Right ventricle myocardium inferior (tissue), 1 donor: ENCODE measurements around the gene RPTOR. TPM values are rescaled to one million over a fixed set of nuclear protein-coding genes. Genes with fewer than 3 reads are reported as not detected.
"Not testable (repeated sequence)": the region's sequence is repeated elsewhere in the genome, so short reads cannot be mapped to it uniquely, and the experiment has no call there.

Experiments used
- ATAC-seq: fragments of 200-7000 bp; cut with Tn5 transposase; one replicate; pipeline ENCODE4 v1.9.1; 2020; ENCODE audit warnings: mild to moderate bottlenecking, moderate library complexity
- DNase-seq: peaks from one replicate; pipeline ENCODE4 v3.0.0; 2021; ENCODE audit errors: missing footprints
- intact Hi-C: fragments of 100-400 bp; cut with DNase I; formaldehyde crosslinking; loops from one replicate; pipeline ENCODE4 v1.11.0; 2022
- total RNA-seq: library from RNA; stranded (reverse); fragmentation: NEBNext Ultra II Directional; extraction: Animal tissue kit (Norgen Biotek cat#: 25700); gene quantifications from one replicate; pipeline ENCODE4 v1.2.1, GENCODE V29; 2021
- donor health status: DM: no; HTN: yes; CAD: no; lungs with severe emphysema.

The RPTOR gene
- total RNA-seq, 1 donor from 2014 or later = 18.8 TPM

DNA sequence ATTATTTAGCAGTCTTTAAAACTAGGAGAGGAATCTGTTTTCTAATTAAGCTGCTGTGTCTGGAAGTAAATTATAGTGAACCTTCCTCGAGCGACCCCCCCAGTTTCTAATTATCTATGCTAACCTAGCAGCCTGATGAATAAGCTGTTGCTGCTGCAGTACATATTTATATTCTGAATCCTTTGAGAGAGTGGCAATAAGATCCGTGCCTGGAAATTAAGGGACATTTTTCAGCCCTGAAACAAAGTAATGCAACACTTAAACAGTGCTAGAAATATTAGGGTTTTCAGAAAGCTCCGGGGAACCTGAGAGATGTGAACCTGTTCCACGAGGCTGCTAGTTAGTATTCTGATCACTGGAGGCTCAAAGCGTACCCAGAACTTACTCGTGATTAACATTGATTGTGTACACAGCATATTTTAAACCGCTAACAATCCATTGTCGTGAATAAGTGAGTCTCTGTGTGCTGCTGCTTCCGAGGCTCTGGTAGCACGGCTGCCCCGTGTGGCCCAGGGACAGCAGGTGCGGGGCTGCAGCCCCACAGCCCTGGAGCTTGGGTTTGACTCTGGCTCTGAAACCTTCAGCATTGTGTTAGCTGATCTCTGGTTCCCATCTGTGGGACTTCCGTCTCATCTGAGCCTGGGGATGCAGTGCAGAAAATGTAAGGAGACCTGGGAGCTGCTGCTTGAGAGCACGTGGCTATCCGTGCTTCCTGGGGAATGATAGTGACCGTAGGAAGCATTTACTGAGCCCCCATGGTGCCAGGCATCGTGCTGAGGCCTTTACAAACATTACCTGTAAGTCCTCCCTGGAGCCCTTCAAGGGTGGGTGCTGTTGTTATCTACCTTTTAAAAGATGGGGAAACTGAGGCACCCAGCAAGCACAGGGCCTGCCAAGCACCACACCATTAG lies 256.1 kb downstream of the RPTOR start:
- intact Hi-C loops = no loop called here
- no peak for DNase-seq

DNA sequence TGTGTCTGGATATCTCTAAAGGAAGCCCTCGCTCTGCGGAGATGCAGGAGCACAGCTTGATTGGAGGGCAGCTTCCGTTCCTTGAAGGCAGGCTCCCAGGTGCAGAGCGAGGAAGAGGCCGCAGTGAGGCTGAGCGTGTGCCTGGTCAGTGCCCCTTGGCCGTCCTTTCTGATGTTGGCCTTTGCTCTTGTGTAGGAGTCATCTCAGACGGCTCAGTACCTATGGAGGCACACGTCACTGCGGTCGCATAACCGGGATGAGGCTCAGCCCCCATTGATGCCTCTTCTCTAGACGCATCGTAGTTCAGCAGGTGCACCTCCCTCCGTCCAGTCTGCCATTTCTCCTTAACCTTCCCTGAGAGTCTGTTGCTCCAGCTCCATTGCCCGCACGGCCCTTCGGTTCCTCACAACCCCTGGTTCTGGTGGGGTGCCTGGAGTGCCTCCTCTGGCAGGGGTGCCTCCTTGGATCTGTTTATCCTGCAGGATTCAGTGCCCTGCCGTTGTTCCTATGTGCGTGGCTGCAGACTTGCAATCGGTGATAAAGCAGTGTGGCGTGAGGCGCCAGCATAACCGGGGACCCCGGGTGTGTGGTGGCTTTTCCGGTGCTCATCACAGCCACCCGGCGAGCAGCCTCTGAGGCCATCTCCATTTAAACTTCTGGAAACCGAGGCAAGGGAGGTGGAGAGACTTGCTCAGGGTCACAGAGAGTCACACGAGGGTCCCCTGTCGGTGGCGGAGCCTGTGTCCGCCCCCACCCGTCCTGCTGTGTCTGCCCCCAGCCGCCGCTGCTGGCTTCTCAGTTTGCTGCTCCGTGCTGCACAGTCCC lies 258.2 kb downstream of the RPTOR start:
- DNase-seq (no peak), ATAC-seq (no peak)
- intact Hi-C loops = no loop called here

More for the DNA sequence above, 256.1 kb downstream of the RPTOR start:
- ATAC-seq = no peak

- ATAC-seq (no peak), DNase-seq (no peak)
- intact Hi-C loops = no loop called here
Measured at GRCh38 chr17:80803451-80804428, 259.1 kb downstream of the RPTOR start.

- no peak for ATAC-seq
- DNase-seq = no peak
- intact Hi-C loops = no loop called here
Measured at GRCh38 chr17:80804466-80804865, 259.8 kb downstream of the RPTOR start.

DNA sequence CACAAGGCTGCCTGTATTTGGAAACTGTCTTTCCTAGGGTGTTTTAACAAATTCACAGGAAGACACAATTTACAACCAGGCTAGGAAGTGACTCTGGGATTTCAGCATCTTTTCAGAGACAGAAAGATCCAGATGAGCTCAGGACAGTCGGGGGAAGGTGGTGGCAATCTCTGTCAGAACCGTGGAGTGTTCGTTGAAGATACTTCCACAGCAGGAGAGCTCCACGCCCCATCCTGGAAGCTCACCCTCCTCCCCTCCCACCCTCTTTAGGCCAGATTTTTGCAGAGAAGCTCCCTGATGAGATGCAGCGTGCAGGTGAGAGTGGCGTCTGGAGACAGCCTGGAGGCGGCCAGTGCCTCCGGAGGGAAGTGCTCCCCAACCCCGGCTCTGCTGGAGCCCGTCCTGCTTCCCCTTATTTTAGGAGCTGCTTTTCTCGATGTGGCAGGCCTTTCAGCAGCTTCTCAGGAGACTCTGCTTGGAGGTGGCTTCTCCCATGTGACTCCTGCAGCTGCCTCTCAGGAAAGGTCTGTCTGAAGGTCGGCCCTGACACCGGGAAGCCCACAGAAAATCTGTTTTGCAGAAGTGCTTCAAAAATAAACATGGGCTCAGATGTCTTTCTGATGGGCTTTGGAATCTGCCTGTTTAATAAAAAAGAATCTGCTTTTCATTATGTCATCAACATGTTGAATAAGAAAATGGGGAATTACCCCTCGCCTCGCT lies 260.6 kb downstream of the RPTOR start:
- intact Hi-C loops = no loop called here
- DNase-seq (no peak), ATAC-seq (no peak)

GRCh38 chr17:80807014-80807413 lies 262.4 kb downstream of the RPTOR start:
- intact Hi-C loops = no loop called here
- ATAC-seq (no peak), DNase-seq (no peak)

DNA sequence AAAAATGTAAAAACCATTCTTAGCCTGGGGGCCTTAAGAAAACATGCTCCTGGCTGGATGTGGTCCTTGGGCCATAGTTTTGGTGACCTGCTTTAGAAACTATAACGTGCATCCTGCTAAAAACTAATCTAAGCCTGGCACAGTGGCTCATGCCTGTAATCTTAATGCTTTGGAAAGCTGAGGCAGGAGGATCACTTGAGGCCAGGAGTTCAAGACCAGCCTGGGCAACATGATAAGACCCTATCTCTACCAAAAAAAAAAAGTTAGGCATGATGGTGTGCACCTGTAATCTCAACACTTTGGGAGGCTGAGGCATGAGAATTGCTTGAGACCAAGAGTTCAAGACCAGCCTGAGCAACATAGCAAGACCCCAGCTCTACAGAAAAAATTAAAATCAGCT lies 263.2 kb downstream of the RPTOR start:
- intact Hi-C loops = no loop called here
- DNase-seq = no peak
- no peak for ATAC-seq

DNA sequence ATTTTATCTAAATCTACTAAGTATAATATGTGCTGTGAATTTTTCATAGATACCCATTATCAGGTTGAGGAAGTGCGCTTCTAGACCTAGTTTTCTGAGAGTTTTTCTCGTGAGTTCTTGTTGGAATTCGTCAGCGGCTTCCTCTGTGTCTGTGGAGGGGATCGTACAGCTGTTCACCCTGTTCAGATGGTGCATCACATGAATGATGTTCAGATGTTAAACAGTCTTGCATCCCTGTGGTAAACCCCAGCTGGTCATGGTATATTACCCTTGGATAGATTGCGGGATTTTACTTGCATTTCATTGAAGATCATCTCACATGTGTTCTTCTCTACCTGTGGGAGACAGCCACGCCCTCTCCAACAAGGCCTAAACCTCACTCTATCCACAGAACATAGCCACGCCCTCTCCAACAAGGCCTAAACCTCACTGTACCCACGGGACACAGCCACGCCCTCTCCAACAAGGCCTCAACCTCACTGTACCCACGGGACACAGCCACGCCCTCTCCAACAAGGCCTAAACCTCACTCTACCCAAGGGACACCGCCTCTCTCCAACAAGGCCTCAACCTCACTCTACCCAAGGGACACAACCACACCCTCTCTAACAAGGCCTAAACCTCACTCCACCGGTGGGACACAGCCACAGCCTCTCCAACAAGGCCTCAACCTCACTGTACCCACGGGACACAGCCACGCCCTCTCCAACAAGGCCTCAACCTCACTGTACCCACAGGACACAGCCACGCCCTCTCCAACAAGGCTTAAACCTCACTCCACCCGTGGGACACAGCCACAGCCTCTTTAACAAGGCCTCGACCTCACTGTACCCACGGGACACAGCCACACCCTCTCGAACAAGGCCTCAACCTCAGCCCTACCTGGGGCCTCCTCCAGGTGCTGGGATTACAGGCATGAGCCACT lies 266.8 kb downstream of the RPTOR start:
- DNase-seq (no peak), ATAC-seq (no peak)
- intact Hi-C loops = no loop called here

DNA sequence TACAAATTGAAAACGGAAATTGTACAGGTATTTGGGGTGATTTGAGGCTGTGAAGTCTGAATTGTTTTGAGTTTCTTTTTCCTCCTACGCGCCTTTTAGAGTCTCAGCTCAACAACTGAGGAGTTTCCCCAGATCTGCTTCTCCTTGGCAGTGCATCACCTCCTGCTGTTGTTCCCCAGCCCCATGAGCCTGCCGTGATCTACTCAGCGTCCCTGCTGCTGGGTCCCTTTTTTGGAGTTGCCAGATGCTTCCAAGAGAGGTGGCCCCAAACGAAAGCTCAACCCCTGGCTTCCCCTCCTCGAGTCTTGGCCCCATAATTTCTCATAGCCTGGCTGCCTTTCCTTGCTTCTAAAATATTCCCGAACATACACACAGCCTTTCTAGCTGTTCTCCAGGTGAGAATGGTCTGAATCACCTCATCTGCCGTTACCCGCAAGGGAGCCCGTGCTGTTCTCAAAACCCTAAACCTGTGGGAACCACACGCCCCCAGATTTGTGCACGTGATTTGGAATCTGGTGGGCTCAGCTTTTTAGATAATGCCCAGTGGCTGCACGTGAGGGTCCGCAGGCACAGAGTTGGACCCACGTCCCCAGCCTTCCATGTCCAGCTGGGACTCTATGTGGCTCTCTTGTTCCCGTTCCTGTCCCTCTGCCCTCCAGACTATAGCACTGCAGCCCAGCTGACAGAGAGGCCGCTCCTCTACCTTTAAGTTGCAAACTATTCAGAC lies 267.9 kb downstream of the RPTOR start:
- ATAC-seq (no peak), DNase-seq (no peak)
- intact Hi-C loops = no loop called here

DNA sequence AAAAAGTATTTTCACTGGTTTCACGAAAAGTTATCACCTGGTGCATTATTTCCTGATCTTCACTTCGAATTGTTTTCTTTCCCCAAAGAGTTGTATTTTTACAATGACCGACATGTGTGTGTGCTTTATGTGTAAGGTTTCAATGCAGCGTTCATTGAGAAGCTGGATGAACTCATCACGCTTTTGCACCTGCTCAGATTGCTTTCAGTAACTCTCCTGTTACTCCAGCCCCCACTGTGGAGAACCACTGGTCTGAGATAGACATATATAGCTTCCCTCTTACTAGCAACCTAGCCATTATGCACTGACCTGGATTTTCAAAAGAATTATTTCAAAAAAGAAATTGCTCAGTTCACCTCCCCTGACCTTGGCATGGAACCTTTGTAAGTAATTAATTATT lies 268.7 kb downstream of the RPTOR start:
- DNase-seq (no peak), ATAC-seq (no peak)
- intact Hi-C loops = no loop called here

GRCh38 chr17:80814491-80814890 lies 269.9 kb downstream of the RPTOR start:
- intact Hi-C loops = no loop called here
- no peak for DNase-seq

DNA sequence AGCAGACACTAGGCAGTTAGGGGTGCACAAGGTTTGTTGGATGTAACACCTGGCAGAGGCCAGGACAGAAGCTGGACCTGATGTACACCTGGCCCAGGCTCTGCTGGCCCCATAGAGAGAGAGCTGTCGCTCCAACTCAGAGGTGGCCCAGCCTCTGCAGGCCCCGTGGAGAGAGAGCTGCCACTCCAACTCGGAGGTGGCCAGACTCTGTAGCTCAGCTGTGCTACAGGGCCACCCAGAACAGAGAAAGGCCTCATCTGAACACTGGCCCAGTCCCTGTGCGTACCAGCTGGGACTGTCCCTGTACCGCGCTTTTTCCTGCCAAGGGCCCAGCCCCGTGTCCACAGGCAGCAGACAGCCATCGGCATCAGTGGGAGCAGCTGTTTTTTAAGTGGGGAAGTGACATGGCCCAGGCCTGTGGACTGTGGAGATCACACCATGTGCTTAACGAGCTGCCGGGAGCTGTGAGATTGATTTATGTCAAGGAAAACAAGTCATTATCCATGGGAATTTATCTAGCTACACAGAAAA lies 270.6 kb downstream of the RPTOR start:
- ATAC-seq (no peak), DNase-seq (no peak)
- intact Hi-C loops = no loop called here

More at GRCh38 chr17:80814491-80814890, 269.9 kb downstream of the RPTOR start:
- no peak for ATAC-seq

DNA sequence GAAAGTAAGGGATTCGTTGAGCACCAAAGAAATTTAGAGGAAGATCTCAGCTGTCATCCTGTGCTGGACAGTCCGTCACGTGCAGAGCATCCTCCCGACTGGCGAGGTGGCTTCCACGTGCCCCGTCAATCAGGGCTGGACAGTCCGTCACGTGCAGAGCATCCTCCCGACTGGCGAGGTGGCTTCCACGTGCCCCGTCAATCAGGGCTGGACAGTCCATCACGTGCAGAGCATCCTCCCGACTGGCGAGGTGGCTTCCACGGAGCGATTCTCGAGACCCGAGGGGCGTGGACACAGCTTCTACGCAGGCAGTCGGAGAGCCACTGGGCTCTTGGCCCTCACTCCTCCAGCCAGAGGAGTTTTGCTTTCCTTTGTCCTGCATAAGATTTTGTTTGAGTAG lies 271.1 kb downstream of the RPTOR start:
- intact Hi-C loops, DNase-seq, ATAC-seq: not testable (repeated sequence)

DNA sequence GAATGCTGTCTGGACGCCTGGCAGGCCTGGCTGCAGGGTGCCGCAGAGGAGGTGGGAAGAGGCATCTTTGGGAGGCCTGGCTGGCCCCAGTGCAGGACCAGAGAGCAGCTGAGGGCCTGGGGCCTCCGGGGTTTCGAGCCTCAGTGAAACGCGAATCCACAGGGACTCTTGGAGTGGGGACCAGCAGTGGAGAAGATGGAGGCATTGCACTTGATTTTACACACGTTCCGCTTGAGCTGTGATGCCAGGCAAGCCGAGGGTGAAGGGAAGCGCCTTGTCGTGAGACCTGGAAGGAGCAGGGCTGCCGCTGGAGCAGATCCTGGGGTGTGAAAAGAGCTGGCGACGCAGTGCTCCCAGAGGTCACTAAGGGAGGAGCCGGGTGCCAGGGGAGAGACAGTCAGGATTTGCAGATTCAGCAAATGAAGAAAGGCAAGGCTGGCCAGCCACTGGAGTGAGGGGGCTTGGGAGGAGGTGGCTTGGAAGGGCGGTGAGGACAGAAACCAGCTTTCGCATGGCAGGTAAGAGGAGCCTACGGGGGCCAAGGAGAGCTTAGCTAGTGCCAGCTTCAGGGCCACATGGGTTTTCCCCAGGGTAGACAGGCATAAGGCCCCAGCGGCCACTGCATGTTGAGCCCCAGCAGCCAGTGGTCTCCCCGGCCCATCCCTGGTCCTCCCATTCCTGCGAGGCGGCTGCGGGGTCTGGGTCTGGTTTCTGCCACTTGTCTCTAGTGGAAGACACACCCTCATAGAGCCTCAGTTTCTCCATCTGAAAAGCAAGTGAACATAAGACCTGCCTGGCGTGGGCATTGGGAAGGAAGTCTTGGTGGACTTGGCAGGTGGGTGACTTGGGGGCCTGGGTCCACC lies 271.8 kb downstream of the RPTOR start:
- no peak for DNase-seq
- no peak for ATAC-seq
- intact Hi-C loops = no loop called here

DNA sequence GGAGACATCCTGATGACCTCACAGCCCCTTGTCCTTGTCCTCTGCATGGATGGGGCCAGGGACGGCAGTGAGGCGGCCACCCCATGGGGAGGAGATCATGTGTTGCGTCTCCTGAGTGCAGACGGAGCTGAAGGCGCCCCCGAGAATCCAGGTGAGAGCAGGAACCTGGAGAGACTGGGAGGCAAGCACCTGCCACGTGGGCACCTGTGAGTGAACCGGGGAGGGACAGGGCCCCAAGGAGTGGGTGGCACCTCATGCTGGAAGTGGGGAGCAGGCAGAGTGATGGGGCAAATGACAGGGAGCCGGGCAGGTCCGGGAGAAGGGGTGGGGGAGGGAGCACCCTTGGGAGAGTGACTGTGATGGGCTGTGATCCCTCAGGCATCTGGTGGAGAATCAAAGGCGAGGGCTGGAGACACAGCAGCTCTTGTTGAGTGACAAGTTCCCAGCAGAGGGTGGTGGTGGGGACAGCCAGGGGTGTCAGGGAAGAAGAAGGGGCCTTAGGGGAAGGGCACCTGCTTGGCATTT lies 272.7 kb downstream of the RPTOR start:
- intact Hi-C loops = no loop called here
- ATAC-seq (no peak), DNase-seq (no peak)
